Esophagus muscularis mucosa (tissue), 4 donors: Measurements from ENCODE around the gene SPTSSA.

Experiments
- CTCF ChIP-seq, 3 experiments: fragments of 200-600 bp in 2 of 3; fragments of 450-650 bp in 1 of 3; sonication (generic) in 2 of 3; IDR thresholded peaks; one replicate each; pipeline ENCODE4 v1.5.1; 2017 to 2019; ENCODE audit warnings: antibody characterized with exemption in 3 of 3, mild to moderate bottlenecking in 2 of 3, moderate library complexity in 1 of 3
- EP300 ChIP-seq: sonication (generic); formaldehyde crosslinking; IDR thresholded peaks from one replicate; pipeline ENCODE4 v1.6.1; 2017; ENCODE audit warnings: antibody characterized with exemption
- POLR2AphosphoS5 ChIP-seq, 2 donors: sonication (generic); formaldehyde crosslinking; IDR thresholded peaks; one replicate each; pipeline ENCODE4 v1.6.1; 2017; ENCODE audit warnings: antibody characterized with exemption in 2 of 2

- TF ChIP-seq CTCF (IDR thresholded peaks at IDR 0.05) (no peak), EP300 (no peak), POLR2AphosphoS5 (IDR thresholded peaks at IDR 0.05) (no peak)
Measured at GRCh38 chr14:34438438-34438837, 23.6 kb downstream of the SPTSSA start.
